ENCODE data around the gene XNDC1N. TPM values are rescaled to one million over a fixed set of nuclear protein-coding genes. Genes with fewer than 3 reads are reported as not detected.
"Not testable (repeated sequence)": the region's sequence is repeated elsewhere in the genome, so short reads cannot be mapped to it uniquely, and the experiment has no call there.

The XNDC1N gene
- total RNA-seq, 1 donor from 2014 or later, result 21.5 TPM

- Mint-ChIP-seq H3K27me3 (ENCODE audit: insufficient read depth) (no peaks in the 10 kb centered on the region), H3K9me3 (no peaks in the 10 kb centered on the region), H3K36me3 (ENCODE audit: low read depth) (peaks cover 18% of the 10 kb centered on the region), H3K4me3 (peak within 1 kb of the TSS; percentile 98), H3K4me1 (ENCODE audit: low read depth) (peaks cover 51% of the 10 kb centered on the region), H3K27ac (peak within 1 kb of the TSS; percentile 95)
- DNase-seq (ENCODE audit: low spot score), result peak; percentile 96
- intact Hi-C loops (cut with micrococcal nuclease), result loop anchor here (1.0 to 5.0 kb wide), 10 partner anchors 18 to 505 kb away; partner anchors contain the start of genes ANAPC15, CLPB, LAMTOR1 and LRRC51
These were observed 496 bp upstream of the XNDC1N start, which contains the start of gene RNF121 for GRCh38 chr11:71928737-71929443. RNF121 (plus strand) TSS chr11:71929046; CDS start chr11:71929062, 16 bp downstream.

DNA sequence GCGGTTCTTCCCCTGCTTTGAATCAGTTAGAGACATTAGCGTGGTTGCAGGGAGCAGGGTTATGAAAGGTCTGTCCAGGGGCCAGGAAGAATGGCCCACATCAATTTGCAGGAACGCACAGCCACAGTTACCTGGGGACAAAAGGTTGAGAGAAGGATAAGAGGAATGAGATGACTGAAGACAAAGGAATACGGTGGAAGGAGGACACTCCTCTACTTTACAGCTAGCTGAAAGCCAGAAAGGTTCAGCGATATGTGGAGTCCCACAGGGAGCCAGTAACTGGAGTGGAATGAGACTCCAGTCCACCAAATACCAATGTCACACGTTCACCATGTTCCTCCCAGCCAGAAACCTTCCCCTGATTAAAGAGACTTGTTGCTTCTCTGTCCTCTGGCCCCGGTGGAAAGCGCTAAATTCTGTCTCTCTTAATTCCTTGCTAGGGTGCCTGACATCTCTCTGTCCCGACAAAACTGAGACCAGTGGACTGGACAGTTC, 10.7 kb downstream of the XNDC1N start:
- intact Hi-C loops (cut with micrococcal nuclease), result no loop called here
- no peaks in the 10 kb centered on the region for H3K9me3 Mint-ChIP-seq
- H3K27ac Mint-ChIP-seq, result no peak overlapping the region
- H3K4me3 Mint-ChIP-seq, result no peak overlapping the region
- H3K27me3 Mint-ChIP-seq (ENCODE audit: insufficient read depth), result no peaks in the 10 kb centered on the region
- no peak for DNase-seq (ENCODE audit: low spot score)
- H3K36me3 Mint-ChIP-seq (ENCODE audit: low read depth), result peaks cover 40% of the 10 kb centered on the region
- H3K4me1 Mint-ChIP-seq (ENCODE audit: low read depth), result peaks cover 9% of the 10 kb centered on the region

DNA sequence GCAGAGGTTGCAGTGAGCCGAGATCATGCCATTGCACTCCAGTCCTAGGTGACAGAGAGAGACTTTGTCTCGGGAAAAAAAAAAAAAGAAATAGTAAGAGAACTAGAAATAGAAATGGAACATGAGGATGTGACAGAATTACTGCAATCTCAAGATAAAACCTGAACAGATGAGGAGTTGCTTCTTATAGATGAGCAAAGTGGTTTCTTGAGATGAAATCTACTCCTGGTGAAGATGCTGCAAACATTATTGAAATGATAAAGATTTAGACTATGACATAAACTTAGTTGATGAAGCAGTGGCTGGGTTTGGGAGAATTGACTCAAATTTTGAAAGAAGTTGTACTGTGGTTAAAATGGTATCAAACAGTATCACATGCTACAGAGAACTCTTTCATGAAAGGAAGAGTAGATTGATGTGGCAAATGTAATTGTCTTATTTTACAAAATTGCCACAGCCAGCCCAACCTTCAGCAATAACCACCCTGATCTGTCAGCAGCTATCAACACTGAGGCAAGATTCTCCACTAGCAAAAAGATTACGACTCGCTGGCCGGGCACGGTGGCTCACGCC, 13.7 kb downstream of the XNDC1N start:
- H3K9me3 Mint-ChIP-seq, result no peaks in the 10 kb centered on the region
- H3K27me3 Mint-ChIP-seq (ENCODE audit: insufficient read depth), result no peaks in the 10 kb centered on the region
- H3K4me3 Mint-ChIP-seq, result no peak overlapping the region
- peaks cover 48% of the 10 kb centered on the region for H3K36me3 Mint-ChIP-seq (ENCODE audit: low read depth)
- intact Hi-C loops (cut with micrococcal nuclease), result no loop called here
- H3K4me1 Mint-ChIP-seq (ENCODE audit: low read depth), result peaks cover 22% of the 10 kb centered on the region
- no peak for DNase-seq (ENCODE audit: low spot score)
- peak overlapping the region; percentile 37 for H3K27ac Mint-ChIP-seq

DNA sequence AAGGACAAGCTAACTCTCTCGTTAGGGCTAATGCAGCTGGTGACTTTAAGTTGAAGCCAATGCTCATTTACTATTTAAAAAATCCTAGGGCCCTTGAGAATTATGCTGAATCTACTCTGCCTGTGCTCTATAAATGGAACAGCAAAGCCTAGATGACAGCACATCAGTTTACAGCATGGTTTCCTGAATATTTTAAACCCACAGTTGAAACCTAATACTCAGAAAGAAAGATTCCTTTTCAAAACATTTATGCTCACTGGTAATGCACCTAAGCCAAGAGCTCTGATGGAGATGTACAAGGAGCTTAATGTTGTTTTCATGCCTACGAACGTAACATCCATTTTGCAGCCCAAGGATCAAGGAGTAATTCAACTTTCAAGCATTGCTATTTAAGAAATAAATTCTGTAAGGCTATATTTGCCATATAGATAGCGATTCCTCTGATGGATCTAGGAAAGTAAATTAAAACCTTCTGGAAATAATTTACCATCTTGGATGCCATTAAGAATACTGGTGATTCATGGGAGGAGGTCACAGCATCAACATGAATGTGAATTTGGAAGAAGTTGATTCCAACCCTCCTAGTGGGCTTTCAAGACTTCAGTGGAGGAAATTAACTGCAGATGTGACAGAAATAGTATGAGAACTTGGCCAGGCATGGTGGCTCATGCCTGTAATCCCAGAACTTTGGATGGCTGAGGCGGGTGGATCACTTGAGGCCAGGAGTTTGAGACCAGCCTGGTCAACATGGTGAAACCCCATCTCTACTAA, 14.5 kb downstream of the XNDC1N start:
- intact Hi-C loops (cut with micrococcal nuclease), result no loop called here
- H3K9me3 Mint-ChIP-seq, result no peaks in the 10 kb centered on the region
- no peaks in the 10 kb centered on the region for H3K27me3 Mint-ChIP-seq (ENCODE audit: insufficient read depth)
- no peak for DNase-seq (ENCODE audit: low spot score)
- peaks cover 22% of the 10 kb centered on the region for H3K4me1 Mint-ChIP-seq (ENCODE audit: low read depth)
- peaks cover 47% of the 10 kb centered on the region for H3K36me3 Mint-ChIP-seq (ENCODE audit: low read depth)
- no peak overlapping the region for H3K4me3 Mint-ChIP-seq
- H3K27ac Mint-ChIP-seq, result peak overlapping the region; percentile 11

DNA sequence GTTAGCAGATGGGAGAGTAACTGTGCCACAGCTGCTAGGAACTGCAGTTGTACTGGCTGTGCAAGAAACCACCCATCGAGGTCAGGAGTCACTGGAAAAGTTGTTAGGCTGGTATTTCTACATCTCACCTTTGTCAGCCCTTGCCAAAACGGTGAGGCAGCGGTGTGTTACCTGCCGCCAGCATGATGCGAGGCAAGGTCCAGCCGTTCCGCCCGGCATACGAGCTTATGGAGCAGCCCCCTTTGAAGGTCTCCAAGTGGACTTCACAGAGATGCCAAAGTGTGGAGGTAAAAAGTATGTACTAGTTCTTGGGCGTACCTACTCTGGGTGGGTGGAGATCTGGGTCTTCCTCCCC, 16.4 kb downstream of the XNDC1N start:
- not testable (repeated sequence) for H3K4me3 Mint-ChIP-seq; H3K9me3 Mint-ChIP-seq; H3K27me3 Mint-ChIP-seq (ENCODE audit: insufficient read depth); DNase-seq (ENCODE audit: low spot score)
- Mint-ChIP-seq H3K36me3 (ENCODE audit: low read depth) (peaks cover 36% of the 10 kb centered on the region), H3K4me1 (ENCODE audit: low read depth) (peaks cover 22% of the 10 kb centered on the region), H3K27ac (peak overlapping the region; percentile 85)
- intact Hi-C loops (cut with micrococcal nuclease), result loop anchor here (1.0 kb wide), 2 partner anchors 16 to 50 kb away; partner anchors contain the start of gene XNDC1N

DNA sequence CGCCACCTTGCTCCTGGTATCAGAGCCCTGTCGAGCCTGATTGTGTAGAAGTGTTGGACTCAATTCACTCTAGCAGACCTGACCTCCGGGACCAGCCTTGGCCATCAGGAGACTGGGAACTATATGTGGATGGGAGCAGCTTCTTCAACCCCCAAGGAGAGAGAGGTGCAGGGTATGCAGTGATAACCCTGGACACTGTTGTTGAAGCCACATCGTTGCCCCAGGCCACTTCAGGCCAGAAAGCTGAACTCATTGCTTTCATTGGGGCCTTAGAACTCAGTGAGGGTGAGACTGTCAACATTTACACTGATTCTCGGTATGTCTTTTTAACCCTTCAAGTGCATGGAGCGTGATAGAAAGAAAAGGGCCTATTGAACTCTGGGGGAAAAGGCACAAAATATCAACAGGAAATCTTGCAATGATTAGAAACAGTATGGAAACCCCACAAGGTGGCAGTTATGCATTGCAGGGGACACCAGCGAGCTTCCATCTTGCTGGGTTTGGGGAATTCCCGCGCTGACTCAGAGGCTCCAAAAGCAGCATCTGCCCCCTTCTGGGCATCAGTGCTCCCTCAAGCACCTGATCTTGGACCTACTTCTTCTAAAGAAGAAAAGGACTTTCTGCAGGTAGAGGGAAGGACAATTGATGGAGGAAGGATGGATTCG, 16.9 kb downstream of the XNDC1N start:
- H3K9me3 Mint-ChIP-seq; H3K4me3 Mint-ChIP-seq; H3K27me3 Mint-ChIP-seq (ENCODE audit: insufficient read depth): not testable (repeated sequence)
- peak overlapping the region; percentile 85 for H3K27ac Mint-ChIP-seq
- H3K36me3 Mint-ChIP-seq (ENCODE audit: low read depth), result peaks cover 34% of the 10 kb centered on the region
- DNase-seq (ENCODE audit: low spot score), result peak; percentile 52
- intact Hi-C loops (cut with micrococcal nuclease), result loop anchor here (1.0 kb wide), 2 partner anchors 17 to 51 kb away; partner anchors contain the start of gene XNDC1N
- peaks cover 22% of the 10 kb centered on the region for H3K4me1 Mint-ChIP-seq (ENCODE audit: low read depth)

DNA sequence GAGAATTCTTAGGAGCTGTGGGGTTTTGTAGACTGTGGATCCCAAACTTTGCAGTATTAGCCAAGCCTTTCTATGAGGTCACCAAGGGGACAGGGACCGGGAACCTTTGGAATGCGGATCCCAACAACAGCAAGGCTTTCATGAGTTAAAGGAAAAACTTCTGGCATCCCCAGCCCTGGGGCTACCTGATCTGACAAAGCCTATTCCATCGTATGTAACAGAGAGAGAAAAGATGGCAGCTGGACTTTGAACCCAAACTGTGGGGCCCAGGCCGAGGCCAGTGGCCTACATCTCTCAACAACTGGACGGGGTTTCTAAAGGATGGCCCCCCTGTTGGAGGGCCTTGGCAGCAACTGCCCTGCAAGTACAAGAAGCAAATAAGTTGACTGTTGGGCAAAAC, 17.6 kb downstream of the XNDC1N start:
- H3K4me3 Mint-ChIP-seq; DNase-seq (ENCODE audit: low spot score); H3K9me3 Mint-ChIP-seq; H3K27me3 Mint-ChIP-seq (ENCODE audit: insufficient read depth): not testable (repeated sequence)
- Mint-ChIP-seq H3K27ac (peak overlapping the region; percentile 52), H3K4me1 (ENCODE audit: low read depth) (peaks cover 22% of the 10 kb centered on the region), H3K36me3 (ENCODE audit: low read depth) (peaks cover 28% of the 10 kb centered on the region)
- intact Hi-C loops (cut with micrococcal nuclease), result loop anchor here (1.0 kb wide), 2 partner anchors 18 to 52 kb away; partner anchors contain the start of gene XNDC1N

DNA sequence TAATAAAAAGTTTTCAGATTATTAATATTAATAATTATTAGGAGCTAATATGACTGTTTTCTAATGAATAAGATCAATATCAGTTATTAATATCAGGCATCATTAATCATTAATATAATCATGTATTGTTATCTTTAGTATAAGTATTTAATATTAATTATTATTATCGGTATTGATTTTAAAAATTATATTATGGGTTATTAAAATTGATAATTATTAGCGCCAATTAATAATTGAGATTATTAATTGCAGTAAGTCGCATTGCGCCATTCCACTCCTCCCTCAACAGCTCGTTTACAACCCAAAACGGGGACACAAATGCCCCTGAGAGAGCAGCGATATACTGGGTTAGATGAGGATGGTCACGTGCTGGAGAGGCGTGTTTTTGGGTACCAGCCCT, 20.2 kb downstream of the XNDC1N start:
- intact Hi-C loops (cut with micrococcal nuclease), result no loop called here
- Mint-ChIP-seq H3K4me1 (ENCODE audit: low read depth) (peaks cover 13% of the 10 kb centered on the region), H3K4me3 (no peak overlapping the region), H3K36me3 (ENCODE audit: low read depth) (peaks cover 18% of the 10 kb centered on the region), H3K27me3 (ENCODE audit: insufficient read depth) (no peaks in the 10 kb centered on the region), H3K27ac (no peak overlapping the region), H3K9me3 (no peaks in the 10 kb centered on the region)
- no peak for DNase-seq (ENCODE audit: low spot score)

DNA sequence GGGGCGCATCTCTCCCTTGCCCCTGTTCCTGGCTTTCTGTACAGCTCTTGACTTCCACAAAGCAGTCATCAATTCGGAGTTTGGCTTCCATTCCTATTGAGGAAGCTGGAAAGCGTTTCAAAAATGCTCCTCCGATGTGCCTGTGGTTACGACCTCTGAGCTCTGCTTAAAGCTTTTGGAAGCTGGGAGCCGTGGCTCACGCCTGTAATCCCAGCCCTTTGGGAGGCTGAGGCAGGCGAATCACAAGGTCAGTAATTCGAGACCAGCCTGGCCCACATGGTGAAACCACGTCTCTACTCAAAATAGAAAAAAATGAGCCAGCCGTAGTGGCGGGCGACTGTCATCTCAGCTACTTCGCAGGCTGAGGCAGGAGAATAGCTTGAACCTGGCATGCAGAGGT, 27.3 kb downstream of the XNDC1N start:
- DNase-seq (ENCODE audit: low spot score); H3K27ac Mint-ChIP-seq; H3K27me3 Mint-ChIP-seq (ENCODE audit: insufficient read depth); H3K9me3 Mint-ChIP-seq; H3K36me3 Mint-ChIP-seq (ENCODE audit: low read depth); intact Hi-C loops (cut with micrococcal nuclease); H3K4me1 Mint-ChIP-seq (ENCODE audit: low read depth); H3K4me3 Mint-ChIP-seq: not testable (repeated sequence)

GRCh38 chr11:71895961-71896360, 32.4 kb downstream of the XNDC1N start:
- H3K4me3 Mint-ChIP-seq, result no peak overlapping the region
- no peaks in the 10 kb centered on the region for H3K27me3 Mint-ChIP-seq (ENCODE audit: insufficient read depth)
- H3K36me3 Mint-ChIP-seq (ENCODE audit: low read depth), result peaks cover 7% of the 10 kb centered on the region
- no peak overlapping the region for H3K27ac Mint-ChIP-seq
- no peaks in the 10 kb centered on the region for H3K4me1 Mint-ChIP-seq (ENCODE audit: low read depth)
- intact Hi-C loops (cut with micrococcal nuclease), result no loop called here
- no peaks in the 10 kb centered on the region for H3K9me3 Mint-ChIP-seq
- DNase-seq (ENCODE audit: low spot score), result no peak

DNA sequence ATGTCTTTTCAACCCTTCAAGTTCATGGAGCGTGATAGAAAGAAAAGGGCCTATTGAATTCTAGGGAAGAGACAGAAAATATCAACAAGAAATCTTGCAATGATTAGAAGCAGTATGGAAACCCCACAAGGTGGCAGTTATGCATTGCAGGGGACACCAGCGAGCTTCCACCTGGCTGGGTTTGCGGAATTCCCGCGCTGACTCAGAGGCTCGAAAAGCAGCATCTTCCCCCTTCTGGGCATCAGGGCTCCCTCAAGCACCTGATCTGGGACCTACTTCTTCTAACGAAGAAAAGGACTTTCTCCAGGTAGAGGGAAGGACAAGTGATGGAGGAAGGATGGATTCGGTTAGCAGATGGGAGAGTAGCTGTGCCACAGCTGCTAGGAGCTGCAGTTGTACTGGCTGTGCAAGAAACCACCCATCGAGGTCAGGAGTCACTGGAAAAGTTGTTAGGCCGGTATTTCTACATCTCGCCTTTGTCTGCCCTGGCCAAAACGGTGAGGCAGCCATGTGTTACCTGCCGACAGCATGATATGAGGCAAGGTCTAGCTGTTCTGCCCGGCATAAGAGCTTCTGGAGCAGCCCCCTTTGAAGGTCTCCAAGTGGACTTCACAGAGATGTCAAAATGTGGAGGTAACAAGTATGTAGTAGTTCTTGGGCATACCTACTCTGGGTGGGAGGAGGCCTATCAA, 39.1 kb downstream of the XNDC1N start:
- H3K9me3 Mint-ChIP-seq; H3K4me3 Mint-ChIP-seq; H3K27me3 Mint-ChIP-seq (ENCODE audit: insufficient read depth); H3K36me3 Mint-ChIP-seq (ENCODE audit: low read depth); H3K4me1 Mint-ChIP-seq (ENCODE audit: low read depth); H3K27ac Mint-ChIP-seq; intact Hi-C loops (cut with micrococcal nuclease); DNase-seq (ENCODE audit: low spot score): not testable (repeated sequence)

DNA sequence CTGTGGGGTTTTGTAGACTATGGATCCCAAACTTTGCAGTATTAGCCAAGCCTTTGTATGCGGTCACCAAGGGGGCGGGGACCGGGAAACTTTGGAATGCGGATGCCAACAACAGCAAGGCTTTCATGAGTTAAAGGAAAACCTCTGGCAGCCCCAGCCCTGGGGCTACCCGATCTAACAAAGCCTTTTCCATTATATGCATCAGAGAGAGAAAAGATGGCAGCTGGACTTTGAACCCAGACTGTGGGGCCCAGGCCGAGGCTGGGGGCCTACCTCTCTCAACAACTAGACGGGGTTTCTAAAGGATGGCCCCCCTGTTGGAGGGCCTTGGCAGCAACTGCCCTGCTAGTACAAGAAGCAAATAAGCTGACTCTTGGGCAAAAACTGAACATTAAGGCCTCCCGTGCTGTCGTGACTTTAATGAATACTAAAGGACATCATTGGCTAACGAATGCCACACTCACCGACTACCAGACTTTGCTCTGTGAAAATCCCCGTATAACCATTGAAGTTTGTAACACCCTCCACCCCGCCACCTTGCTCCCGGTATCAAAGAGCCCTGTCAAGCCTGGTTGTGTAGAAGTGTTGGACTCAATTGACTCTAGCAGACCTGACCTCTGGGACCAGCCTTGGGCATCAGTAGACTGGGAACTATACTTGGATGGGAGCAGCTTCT, 39.9 kb downstream of the XNDC1N start:
- not testable (repeated sequence) for H3K4me3 Mint-ChIP-seq

More for the DNA sequence above, 39.9 kb downstream of the XNDC1N start:
- H3K27ac Mint-ChIP-seq; H3K4me1 Mint-ChIP-seq (ENCODE audit: low read depth); H3K36me3 Mint-ChIP-seq (ENCODE audit: low read depth); intact Hi-C loops (cut with micrococcal nuclease); H3K27me3 Mint-ChIP-seq (ENCODE audit: insufficient read depth); H3K9me3 Mint-ChIP-seq; DNase-seq (ENCODE audit: low spot score): not testable (repeated sequence)

Measured in activated T-helper 1 cell treated with anti-CD3 and anti-CD28 coated beads, Interleukin-12 subunit alpha, Interleukin-12 subunit beta, Interleukin-2, Interleukin-4 antibody, amounts not matched to agents 30 ng/mL and 10 ng/mL and 1 ng/mL, durations not matched to agents 14 hours and 24 hours and 36 hours (primary cell).